HG03457 (cell line): ENCODE results near the gene ALDH3A1.
"Not testable (repeated sequence)": the region's sequence is repeated elsewhere in the genome, so short reads cannot be mapped to it uniquely, and the experiment has no call there.

Source experiments
- ATAC-seq: cut with Tn5 transposase; IDR thresholded peaks from one replicate; pipeline ENCODE4 v1.9.1; 2021; ENCODE audit warnings: moderate number of reproducible peaks; ENCODE audit not compliant: unreplicated experiment

ALDH3A1 gene

GRCh38 chr17:19747829-19748806, at the start of gene ALDH3A1:
ALDH3A1 (minus strand) TSS chr17:19748298; CDS start chr17:19745129, 3,169 bp downstream.
- no peak for ATAC-seq

GRCh38 chr17:19796457-19796856, 48.4 kb upstream of the ALDH3A1 start:
- no peak for ATAC-seq

GRCh38 chr17:19791918-19792550, 43.9 kb upstream of the ALDH3A1 start:
- ATAC-seq = no peak

GRCh38 chr17:19787733-19788357, 39.7 kb upstream of the ALDH3A1 start:
- no peak for ATAC-seq

- no peak for ATAC-seq
These were observed 37.8 kb upstream of the ALDH3A1 start for GRCh38 chr17:19785854-19786253.

GRCh38 chr17:19781488-19782458, 33.7 kb upstream of the ALDH3A1 start:
- no peak for ATAC-seq

GRCh38 chr17:19780846-19781245, 32.7 kb upstream of the ALDH3A1 start:
- ATAC-seq = no peak

- no peak for ATAC-seq
These were observed 25.4 kb upstream of the ALDH3A1 start for GRCh38 chr17:19773534-19773933.

GRCh38 chr17:19771971-19772630, 24.0 kb upstream of the ALDH3A1 start:
- ATAC-seq = no peak

GRCh38 chr17:19770985-19771735, 23.1 kb upstream of the ALDH3A1 start:
- ATAC-seq = no peak

- no peak for ATAC-seq
These were observed 22.0 kb upstream of the ALDH3A1 start for GRCh38 chr17:19769946-19770652.

- ATAC-seq = no peak
These were observed 20.1 kb upstream of the ALDH3A1 start for GRCh38 chr17:19768046-19768782.

GRCh38 chr17:19766421-19767270, 18.5 kb upstream of the ALDH3A1 start:
- ATAC-seq = no peak

- ATAC-seq = no peak
These were observed 17.9 kb upstream of the ALDH3A1 start for GRCh38 chr17:19766016-19766415.

- not testable (repeated sequence) for ATAC-seq
These were observed 15.9 kb upstream of the ALDH3A1 start for GRCh38 chr17:19763991-19764390.

- no peak for ATAC-seq
These were observed 15.3 kb upstream of the ALDH3A1 start for GRCh38 chr17:19763416-19763815.

GRCh38 chr17:19762515-19762961, 14.4 kb upstream of the ALDH3A1 start:
- no peak for ATAC-seq
